ENCODE results near the gene CACNA1C.

DNA sequence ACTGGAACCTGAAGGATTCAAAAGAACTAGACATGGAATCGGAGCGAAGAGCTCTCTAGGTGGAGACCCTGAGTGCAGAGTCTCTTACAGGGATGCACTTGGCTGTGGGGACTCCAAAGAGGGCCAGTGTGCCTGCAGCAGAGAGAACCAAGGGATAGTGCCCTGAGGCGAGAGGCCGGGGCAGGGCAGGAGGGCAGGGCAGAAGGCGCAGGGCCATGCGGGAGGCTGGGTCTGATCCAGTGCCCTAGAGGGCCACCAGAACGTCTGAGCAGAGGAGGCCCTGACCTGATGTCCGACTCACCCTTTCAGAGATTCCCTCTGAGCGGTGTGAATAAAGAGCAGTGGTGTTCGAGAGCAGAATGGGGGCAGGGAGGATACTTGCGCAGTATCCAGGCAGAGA is 536.6 kb downstream of the CACNA1C start:
- TF ChIP-seq POLR2AphosphoS5 (IDR thresholded peaks at IDR 0.05; ENCODE audit: low read depth, low read length) (no peak), TAF1 (IDR thresholded peaks at IDR 0.05; ENCODE audit: low read depth, low read length) (no peak), POLR2A (IDR thresholded peaks at IDR 0.05; ENCODE audit: low read depth, low read length) (no peak), POU2F2 (IDR thresholded peaks at IDR 0.05; ENCODE audit: low read depth, low read length) (no peak), PAX5 (IDR thresholded peaks at IDR 0.05; ENCODE audit: insufficient read depth, low read length, severe bottlenecking) (no peak), SPI1 (IDR thresholded peaks at IDR 0.05; ENCODE audit: low read depth, low read length) (no peak)

All from GM12891 (cell line).